ENCODE results near the gene RASGRP3. TPM values are rescaled to one million over a fixed set of nuclear protein-coding genes. Genes with fewer than 3 reads are reported as not detected.

Gene RASGRP3
- total and polyA plus RNA-seq, 2 donors (not counting 3 experiments of a cell fraction or from before 2014, with no cell fraction given) = 16.0 to 39.6 TPM

DNA sequence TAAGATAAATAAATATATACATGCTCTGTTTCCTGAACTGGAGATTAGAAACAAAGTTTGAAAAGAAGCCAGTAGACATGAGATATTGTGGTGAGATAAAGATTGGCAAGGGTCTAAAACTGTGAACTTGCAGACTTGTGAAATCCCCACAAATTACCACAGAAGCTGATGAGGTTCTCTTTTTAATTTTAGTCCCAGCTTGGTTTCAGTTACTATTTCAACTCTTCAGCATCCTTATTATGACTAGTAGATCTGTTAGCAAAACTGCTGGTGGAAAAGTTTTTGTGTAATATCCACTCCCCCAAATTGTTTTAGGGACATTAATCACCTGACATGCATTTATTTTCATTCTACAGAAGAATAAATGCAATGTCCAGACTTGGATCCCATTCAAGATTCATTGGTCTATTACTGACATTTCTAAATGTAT lies 20.8 kb downstream of the RASGRP3 start:
- Histone ChIP-seq H3K27me3 (ENCODE audit: control insufficient read depth in 2 of 2, insufficient read depth in 2 of 2, low read length in 2 of 2) (peaks cover 6 to 13% of the 10 kb centered on the region in 2 experiments), H4K20me1 (replicated peaks; ENCODE audit: control insufficient read depth, extremely low read depth, insufficient read depth, low read length) (no peaks in the 10 kb centered on the region), H3K4me2 (ENCODE audit: insufficient read depth, low read length) (peak overlapping the region; percentile 17), H3K79me2 (ENCODE audit: control insufficient read depth, insufficient read depth, low read length) (no peaks in the 10 kb centered on the region), H3K4me3 (replicated peaks in 1 of 3; ENCODE audit: insufficient read depth in 1 of 3, low read depth in 1 of 3, low read length in 3 of 3) (no peak overlapping the region), H3K27ac (ENCODE audit: insufficient read depth, low read depth, low read length) (no peak overlapping the region), H3K9ac (replicated peaks; ENCODE audit: extremely low read depth, insufficient read depth, low read length) (no peak overlapping the region), H3K4me1 (ENCODE audit: control insufficient read depth, extremely low read depth, insufficient read depth, low read length) (peaks cover 29% of the 10 kb centered on the region), H3K36me3 (ENCODE audit: control insufficient read depth in 2 of 2, extremely low read depth in 1 of 2, insufficient read depth in 2 of 2, low read length in 2 of 2) (no peaks in the 10 kb centered on the region), H3K9me3 (replicated peaks; ENCODE audit: control insufficient read depth, insufficient read depth, low read length) (no peaks in the 10 kb centered on the region), H2AFZ (ENCODE audit: low read depth, low read length) (no peak overlapping the region), H3K9me1 (replicated peaks; ENCODE audit: control insufficient read depth, extremely low read depth, insufficient read depth, low read length) (no peaks in the 10 kb centered on the region)
- intact Hi-C loops (cut with micrococcal nuclease) (loop anchor here (1.0 to 2.0 kb wide), 2 partner anchors 21 to 58 kb away; partner anchors contain the start of gene RASGRP3), dilution Hi-C loops (cut with MboI; ENCODE audit: extremely low pct_ligation_motif_present, low sequenced_read_pairs) (no loop called here)
- peak; percentile 82 for FAIRE-seq
- no peak for TF ChIP-seq EZH2 (IDR thresholded peaks at IDR 0.05; ENCODE audit: borderline replicate concordance, low read depth, low read length, severe bottlenecking)
- TF ChIP-seq POLR2AphosphoS5 (IDR thresholded peaks at IDR 0.05; ENCODE audit: insufficient read depth, low read depth, low read length) = peak; percentile 39
- TF ChIP-seq, protein P1, sequence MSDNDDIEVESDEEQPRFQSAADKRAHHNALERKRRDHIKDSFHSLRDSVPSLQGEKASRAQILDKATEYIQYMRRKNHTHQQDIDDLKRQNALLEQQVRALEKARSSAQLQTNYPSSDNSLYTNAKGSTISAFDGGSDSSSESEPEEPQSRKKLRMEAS (IDR thresholded peaks at IDR 0.05; ENCODE audit: insufficient read depth, insufficient read length) = no peak
- peak; percentile 32 for TF ChIP-seq POLR2A (IDR thresholded peaks at IDR 0.05; ENCODE audit: low read depth, low read length)
- no peak for TF ChIP-seq MYC (IDR thresholded peaks at IDR 0.05; ENCODE audit: low read depth, low read length)
- no peak for TF ChIP-seq FOS (IDR thresholded peaks at IDR 0.05; ENCODE audit: borderline replicate concordance, insufficient read depth, low read length)
- TF ChIP-seq JUN (IDR thresholded peaks at IDR 0.05; ENCODE audit: borderline replicate concordance, insufficient read depth, insufficient read length, low read depth) = no peak
- TF ChIP-seq GATA2 (IDR thresholded peaks at IDR 0.05; ENCODE audit: insufficient read depth, insufficient read length, low read depth, low read length) = peak; percentile 66
- TF ChIP-seq, protein P2, sequence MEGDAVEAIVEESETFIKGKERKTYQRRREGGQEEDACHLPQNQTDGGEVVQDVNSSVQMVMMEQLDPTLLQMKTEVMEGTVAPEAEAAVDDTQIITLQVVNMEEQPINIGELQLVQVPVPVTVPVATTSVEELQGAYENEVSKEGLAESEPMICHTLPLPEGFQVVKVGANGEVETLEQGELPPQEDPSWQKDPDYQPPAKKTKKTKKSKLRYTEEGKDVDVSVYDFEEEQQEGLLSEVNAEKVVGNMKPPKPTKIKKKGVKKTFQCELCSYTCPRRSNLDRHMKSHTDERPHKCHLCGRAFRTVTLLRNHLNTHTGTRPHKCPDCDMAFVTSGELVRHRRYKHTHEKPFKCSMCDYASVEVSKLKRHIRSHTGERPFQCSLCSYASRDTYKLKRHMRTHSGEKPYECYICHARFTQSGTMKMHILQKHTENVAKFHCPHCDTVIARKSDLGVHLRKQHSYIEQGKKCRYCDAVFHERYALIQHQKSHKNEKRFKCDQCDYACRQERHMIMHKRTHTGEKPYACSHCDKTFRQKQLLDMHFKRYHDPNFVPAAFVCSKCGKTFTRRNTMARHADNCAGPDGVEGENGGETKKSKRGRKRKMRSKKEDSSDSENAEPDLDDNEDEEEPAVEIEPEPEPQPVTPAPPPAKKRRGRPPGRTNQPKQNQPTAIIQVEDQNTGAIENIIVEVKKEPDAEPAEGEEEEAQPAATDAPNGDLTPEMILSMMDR (IDR thresholded peaks at IDR 0.05; ENCODE audit: extremely low read depth in 1 of 2, insufficient read depth in 1 of 2, low read depth in 1 of 2, low read length in 2 of 2) = no peak
- DNase-seq (ENCODE audit: low read depth, low spot score) = peak; percentile 88
- CTCF ChIA-PET = interaction anchor here (0.6 to 2.1 kb wide), 3 partner anchors 21 to 56 kb away, joined by 3 to 9 read pairs (median 4); partner anchors contain the start of gene RASGRP3
- no TSS peak for BruUV-seq (replicated peaks)
- POLR2A ChIA-PET = no interaction called here

All from endothelial cell of umbilical vein (primary cell).